Testis (tissue), 2 donors: ENCODE results near the gene SDC1.

Source experiments
- CTCF ChIP-seq, 3 experiments: fragments of 450-650 bp in 2 of 3; fragments of 200-600 bp in 1 of 3; sonication (generic) in 1 of 3; IDR thresholded peaks; one replicate each; pipeline ENCODE4 v1.5.1; 2016 to 2019; ENCODE audit warnings: antibody characterized with exemption in 3 of 3, mild to moderate bottlenecking in 2 of 3, moderate library complexity in 1 of 3
- POLR2A ChIP-seq: fragments of 450-650 bp; IDR thresholded peaks from one replicate; pipeline ENCODE4 v1.6.1; 2017; ENCODE audit warnings: antibody characterized with exemption, mild to moderate bottlenecking, moderate library complexity

GRCh38 chr2:20241973-20242726, 17.2 kb upstream of the SDC1 start:
- TF ChIP-seq CTCF (IDR thresholded peaks at IDR 0.05) (peak in 2 of 3 experiments; percentile 9 to 56), POLR2A (no peak)
